ENCODE results near the gene SNX4.
"Not testable (repeated sequence)": the region's sequence is repeated elsewhere in the genome, so short reads cannot be mapped to it uniquely, and the experiment has no call there.

Gene SNX4

DNA sequence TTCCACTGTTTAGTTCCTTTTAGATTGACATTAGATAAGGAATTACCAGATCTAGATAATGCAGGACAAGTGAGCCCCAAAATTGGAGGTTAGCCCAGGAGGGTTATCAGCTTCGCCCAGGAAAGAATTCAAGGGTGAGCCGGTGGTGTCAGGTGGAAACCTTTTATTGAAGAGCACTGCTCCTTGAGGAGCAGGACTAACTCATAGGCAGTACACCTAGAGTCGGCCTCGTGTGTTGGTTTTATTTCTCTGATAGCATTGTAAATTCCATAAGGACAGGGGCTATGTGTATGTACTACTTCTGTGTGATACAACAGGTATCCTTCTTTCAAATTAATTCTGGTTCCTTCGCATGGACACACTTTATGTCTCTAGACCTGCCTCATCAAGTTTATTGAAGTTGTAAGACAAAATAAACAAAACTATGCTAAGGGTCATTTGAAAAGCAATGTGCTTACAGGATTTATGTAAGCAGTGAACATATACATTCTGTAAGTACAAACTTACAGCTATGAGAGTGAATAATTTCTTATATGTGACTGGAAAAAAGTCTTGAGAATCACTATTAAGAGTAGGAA lies 57.2 kb downstream of the SNX4 start:
- no peak for DNase-seq (ENCODE audit: low read depth in 2 of 2)

DNA sequence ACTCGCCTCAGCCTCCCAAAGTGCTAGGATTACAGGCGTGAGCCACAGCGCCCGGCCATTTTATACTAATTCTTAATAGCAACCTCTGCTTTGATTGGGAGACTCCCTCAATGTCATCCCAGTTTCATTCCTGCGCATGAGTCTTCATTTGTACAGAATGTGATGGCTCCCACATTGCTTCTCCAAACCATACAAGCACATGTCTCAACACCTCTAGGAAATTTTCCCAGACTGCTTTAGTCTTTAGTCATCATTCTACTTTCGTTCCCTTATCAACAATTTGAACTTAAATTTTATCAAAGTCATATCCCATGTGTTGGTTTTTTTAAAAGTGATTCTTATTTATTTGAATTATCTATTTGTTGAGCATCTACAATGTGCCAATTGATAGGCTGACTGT lies 58.1 kb downstream of the SNX4 start:
- no peak for DNase-seq (ENCODE audit: low read depth in 2 of 2)

DNA sequence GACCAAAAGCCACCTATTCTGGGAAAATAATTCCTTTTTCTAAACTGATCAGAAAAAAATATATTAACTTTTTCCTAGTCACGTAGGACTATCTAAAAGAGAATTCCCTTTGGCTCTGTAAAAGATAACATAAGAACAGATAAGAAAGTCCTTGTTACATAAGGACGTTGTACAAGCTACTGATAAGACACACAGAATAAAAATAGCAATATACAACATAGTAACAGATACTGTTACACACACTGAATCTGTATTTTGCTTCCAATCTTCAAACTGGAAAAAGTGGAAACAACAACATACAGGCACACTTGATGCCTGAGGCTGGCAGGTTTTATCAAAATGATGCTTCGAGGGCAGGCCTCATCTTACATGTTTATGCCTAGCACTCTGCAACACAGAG lies 59.8 kb downstream of the SNX4 start:
- DNase-seq (ENCODE audit: low read depth in 2 of 2) = no peak

DNA sequence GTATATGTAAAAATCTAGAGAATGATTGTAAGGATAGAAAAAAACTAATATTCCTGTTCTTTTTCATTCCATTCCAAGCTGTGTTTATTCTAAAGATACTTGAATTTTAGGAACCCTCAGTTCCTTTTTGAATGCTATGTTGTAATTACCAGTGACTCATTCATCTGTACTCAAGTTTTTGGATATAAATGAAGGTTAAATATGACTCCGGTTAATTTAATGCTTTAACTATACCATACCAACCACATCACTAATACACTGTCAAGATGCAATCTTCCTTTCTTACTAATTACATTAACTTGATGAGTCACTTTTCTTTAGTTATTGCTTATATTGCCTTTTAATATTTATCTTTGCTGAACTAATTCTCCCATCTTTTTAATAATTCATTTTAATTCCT lies 76.1 kb downstream of the SNX4 start:
- DNase-seq (ENCODE audit: low read depth in 2 of 2) = no peak

DNA sequence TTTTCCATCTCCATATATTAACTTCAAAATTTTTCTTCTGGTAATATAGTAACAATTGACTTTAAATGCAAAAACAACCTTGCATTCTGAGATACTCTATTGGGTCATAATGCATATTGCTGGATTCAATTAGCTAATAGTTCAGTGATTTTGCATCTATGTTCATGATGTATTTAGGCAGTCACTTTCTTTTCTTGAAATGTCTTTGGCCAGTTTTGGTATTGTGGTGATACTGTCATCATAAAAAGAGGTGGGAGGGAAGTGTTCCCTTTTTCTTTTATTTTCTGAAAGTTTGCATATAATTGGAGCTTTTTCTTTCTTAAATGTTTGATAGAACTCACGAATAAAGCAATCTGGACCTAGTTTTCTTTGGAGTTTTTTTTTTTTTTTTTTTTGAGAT lies 77.5 kb downstream of the SNX4 start:
- no peak for DNase-seq (ENCODE audit: low read depth in 2 of 2)

DNA sequence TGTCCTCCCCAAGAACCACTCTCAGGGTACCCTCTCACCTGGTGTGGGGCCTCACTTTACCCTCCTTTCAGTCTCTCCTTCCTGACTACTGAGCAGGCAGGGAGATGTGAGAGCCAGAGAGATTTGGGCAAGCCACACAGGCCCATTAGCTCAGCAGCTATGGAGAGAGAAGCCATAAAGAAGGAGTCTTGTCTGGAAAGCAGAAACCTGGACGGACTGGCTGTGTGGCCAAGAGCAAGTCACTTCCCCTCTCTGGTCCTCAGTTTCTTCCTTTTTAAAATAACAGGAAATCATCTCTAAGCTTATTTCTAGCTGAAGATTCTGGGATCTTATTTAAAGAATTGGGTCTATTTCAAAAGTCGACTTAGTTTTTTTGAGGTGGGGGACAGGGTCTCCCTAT lies 79.0 kb downstream of the SNX4 start:
- DNase-seq (ENCODE audit: low read depth in 2 of 2) = no peak

DNA sequence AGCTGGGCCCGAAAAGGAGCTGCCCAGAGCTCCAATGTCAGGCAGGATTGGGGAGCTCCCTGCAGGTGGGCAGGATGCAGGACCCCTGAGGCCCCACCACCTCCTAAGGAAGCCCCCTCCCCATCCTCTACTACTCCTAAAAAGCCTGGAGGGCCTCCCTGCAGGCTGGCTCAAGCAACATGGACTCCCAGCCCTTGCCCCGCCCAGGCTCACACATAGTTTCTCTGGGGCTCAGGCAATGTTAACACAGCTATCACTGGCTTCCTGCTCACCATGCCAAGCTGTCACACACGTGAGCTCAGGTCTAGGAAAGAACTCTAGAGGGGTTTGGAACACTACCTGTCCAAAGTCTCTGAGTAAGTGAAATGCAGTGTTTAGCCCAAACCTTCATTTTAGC lies 79.4 kb downstream of the SNX4 start:
- no peak for DNase-seq (ENCODE audit: low read depth in 2 of 2)

DNA sequence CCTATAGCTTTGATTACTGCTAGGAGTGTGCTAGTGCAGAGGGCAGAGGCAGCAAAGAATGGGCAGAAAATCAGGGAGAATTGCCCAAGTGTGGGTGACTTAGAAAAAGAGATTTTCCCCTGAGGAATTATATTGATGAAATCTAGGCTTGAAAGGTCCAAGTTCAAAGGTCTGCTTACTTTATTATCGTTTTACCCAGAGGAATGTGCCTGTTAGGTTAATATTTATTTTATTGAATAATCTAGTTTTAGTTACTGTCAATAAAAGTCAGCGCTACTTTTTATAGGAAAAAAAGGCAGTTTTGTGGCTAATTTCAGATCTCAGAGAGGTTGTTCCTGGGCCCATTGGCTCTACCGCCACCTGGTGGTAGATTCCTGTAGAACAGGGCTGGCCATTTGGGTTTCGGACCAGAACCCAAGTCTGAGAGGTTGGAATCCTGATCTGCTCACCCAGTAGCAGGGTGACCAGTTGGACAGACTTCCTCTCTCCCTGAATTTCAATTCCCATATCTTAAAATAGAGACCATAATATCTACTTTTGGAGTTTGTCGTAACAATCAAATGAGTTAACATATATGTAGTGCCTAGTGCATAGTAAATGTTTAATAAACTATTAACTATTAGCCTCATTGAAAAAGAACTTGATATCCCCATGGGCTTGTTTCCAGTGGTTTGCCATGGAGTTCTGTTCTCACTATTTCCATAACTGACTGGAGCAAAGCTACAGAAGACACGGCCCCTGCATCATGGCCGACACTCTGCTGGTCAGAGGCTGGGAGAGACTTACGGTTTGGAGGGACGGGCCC lies 82.2 kb downstream of the SNX4 start:
- peak; percentile 59 to 62 for DNase-seq (ENCODE audit: low read depth in 2 of 2)

DNA sequence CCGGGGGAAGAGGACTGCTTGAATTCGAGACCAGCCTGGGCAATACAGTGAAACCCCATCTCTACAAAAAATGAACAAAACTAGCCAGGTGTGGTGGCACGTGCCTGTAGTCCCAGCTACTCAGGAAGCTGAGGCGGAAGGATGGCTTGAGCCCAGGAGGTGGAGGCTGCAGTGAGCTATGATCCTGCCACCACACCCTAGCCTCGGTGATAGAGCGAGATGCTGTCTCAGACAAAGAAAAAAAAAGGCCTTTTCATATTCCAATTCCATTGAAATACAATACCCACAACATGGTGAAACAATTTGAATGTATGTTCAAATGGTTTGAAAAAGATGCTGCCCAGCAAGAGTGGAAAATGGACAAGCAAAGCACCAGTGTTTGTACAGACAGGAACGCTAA lies 83.1 kb downstream of the SNX4 start:
- DNase-seq (ENCODE audit: low read depth in 2 of 2) = no peak

DNA sequence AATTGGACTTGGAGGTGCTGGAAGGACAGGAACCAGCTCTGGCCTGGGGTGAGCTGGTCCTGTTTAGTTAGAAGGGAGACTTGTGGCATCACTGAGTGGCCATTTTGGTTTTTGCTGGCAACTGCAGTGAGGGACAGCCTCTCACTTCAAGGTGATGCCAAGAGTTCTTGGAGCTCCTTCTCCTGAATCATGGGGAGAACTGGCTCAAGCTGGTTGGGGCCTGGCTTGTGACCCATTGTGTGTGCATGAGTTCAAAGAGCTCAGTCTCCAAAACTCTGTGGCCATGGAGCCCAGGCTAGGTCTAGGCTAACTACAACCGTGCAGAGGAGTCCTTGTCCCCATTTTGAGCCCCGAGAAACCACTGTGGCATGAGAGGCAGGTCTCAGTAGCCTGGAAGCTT lies 84.8 kb downstream of the SNX4 start:
- no peak for DNase-seq (ENCODE audit: low read depth in 2 of 2)

DNA sequence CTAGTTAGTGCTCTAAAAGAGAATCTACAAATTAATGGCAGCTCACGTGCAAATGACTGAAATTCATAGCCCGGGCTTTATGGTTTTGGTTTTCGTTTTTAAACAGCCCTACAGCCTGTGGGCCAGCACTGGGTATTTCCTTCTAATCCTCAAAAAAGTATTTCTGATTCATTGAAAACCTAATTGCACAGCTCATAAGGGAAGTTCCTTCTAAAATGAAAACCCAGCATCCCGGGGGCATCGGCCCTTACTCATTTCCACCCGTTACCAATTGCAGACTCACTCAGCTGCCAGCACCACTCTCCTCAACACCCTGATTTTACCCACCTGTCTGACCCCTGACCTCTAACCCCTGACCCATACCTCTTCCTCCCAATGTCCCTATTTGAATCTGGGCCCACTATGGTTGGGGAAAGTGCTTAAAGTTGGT lies 85.4 kb downstream of the SNX4 start:
- no peak for DNase-seq (ENCODE audit: low read depth in 2 of 2)

DNA sequence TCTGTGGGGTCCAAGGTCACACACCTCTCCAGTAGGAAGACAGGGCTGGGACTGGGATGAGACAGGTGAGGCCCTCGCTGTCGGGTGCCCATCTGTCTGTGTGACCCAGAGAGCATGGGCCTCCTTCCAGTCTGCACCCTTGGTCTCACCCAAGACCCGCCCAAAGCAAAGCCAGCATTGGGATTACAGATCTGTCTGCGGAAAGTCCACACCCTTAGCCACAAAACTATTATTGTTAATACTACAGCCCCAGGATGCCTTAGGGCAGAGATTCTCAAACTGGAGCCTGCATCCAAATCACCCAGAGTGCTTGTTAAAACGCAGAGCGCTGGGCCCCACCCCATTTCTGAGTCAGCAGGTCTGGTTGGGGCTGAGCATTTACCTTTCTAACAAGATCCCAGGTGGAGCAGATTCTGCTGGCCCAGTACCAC lies 86.4 kb downstream of the SNX4 start:
- no peak for DNase-seq (ENCODE audit: low read depth in 2 of 2)

DNA sequence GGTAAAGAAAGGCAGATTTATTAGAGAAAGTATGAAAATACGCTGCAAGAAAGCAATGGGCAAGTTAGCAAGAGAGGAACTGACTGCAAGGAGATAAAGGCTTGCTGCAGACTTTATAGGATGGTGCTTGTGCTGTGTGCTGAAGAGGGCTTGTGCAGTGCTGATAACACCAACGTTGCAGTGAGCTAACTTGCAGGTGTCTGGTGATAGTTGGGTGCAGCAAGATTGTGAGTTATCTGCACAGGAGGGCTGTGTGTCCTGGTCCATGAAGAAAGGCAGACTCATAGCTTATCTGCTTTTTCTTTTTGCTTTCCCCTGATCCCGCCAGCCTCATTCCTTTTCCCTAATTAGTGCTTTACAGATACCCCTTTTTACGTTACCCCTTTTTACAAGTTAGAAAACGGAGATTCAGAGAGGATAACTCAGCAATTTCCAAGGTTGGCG lies 86.9 kb downstream of the SNX4 start:
- DNase-seq (ENCODE audit: low read depth in 2 of 2) = no peak

DNA sequence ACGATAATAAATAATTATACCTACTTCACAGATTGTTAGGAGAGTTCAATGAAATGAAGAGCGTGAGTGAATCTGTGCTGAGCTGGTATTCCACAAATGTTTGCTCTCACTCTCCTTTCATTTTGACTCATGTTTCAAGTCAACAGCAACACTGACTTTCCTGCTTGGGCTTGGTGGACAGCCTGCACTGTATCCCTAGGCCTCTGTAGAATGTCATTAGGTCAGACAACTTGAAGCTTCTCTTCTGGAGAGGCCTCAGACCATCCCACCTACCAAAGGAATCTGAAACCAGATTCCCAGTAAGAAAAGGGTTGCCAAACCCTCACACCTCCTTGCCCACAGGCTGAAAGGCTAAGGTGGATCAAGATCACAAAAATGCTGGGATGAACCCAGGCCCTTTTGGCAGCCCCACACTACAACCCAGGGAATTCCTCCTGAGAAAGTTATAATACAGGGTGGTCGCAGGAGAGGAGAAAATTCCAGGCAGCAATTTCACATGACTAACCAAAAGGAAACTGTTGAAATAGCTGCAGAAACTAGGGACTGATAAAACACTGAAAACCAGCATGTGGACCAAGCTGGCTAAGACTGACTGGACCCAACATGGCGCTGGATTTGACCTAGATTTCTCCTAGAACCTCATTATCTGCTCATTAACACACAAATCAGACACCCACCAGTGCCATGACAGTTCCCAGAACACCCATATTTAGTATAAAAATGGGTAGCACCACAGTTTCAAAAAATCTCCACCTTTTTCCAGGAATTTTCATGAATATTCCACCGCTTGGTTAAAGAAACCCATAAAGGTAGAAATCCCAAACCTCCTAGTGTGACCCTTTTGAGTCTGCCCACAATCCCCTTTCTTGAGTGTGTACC lies 87.9 kb downstream of the SNX4 start:
- DNase-seq (ENCODE audit: low read depth in 2 of 2) = no peak

DNA sequence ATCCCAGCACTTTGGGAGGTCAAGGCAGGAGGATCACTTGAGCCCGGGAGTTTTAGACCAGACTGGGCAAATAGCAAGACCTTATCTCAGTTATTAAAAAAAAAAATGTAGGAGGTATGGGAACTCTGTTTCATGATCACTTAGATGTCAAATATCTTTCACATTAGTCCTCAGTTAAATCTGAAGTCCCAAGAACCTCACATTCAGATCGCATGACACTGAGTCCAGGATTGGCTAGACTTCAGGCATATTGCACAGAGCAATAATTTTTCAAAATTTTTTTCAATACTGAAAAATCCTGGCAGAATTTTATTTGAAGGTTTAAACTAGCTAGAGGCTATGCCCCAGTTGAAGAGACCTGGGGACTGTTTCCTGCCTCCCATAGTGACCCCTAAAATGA lies 88.6 kb downstream of the SNX4 start:
- no peak for DNase-seq (ENCODE audit: low read depth in 2 of 2)

DNA sequence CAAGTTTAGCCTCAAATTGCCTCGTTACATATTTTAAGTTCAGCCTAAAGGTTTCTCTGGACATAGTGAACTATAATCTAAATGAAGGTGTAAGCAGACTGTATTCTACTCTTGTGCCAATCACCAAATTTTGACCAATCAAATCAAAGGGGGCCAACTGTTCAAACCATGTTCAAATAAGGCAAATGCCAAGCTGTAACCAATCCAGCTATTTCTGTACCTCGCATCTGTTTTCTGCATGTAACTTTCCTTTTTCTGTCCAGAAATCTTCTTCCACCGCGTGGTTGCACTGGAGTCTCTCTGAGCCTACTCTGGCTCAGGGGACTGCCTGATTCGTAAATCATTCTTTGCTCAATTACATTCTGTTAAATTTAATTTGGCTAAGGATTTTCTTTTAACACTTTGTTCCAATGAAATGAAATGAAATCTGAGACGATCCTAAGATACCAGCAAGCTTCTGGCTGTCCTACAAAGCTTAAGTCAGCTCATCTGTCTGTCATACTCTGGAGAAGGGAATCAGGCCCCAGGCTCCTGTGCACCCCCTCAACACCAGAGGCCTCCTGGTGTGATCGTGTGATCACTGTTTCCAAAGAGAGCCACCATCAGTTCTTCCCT lies 91.7 kb downstream of the SNX4 start:
- DNase-seq (ENCODE audit: low read depth in 2 of 2) = no peak

DNA sequence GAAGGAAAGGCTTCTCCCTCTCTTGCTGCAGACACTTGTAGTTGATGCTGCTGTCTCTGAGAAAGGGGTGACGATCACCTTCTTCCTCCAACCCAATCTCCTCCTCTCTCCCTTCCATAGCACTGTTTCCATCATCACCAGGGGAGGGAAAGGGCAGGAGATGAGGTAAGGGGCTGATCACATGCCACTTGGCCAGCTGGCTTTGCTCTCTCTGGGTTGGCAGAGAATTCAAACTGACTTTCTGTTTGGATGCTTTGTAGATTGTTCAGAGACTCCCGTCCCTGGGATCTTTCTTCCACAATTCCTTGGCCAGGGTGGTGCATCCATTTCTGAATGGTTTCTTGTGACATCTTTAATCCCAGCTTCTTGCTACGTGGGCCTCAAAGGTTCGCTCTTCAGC lies 101.7 kb downstream of the SNX4 start:
- no peak for DNase-seq (ENCODE audit: low read depth in 2 of 2)

DNA sequence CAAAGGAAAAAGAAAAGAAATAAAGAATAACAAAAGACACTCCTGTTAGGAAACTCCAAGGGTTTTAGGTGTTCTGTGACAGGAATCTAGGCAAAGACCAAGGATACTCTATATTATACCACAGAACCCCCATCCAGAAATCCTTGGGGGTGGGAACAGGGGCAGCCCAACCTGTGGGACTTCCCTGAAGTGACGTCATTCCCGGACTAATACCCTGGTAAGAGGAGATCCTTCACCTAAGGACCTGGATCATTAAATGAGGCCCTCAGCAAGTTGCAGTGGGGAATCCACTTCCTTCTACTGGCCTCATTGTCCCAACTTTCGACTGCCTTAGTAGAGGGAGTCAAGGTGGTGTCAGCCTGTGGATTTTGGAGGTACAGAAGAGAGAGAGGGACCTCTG lies 103.8 kb downstream of the SNX4 start:
- DNase-seq (ENCODE audit: low read depth in 2 of 2) = no peak

DNA sequence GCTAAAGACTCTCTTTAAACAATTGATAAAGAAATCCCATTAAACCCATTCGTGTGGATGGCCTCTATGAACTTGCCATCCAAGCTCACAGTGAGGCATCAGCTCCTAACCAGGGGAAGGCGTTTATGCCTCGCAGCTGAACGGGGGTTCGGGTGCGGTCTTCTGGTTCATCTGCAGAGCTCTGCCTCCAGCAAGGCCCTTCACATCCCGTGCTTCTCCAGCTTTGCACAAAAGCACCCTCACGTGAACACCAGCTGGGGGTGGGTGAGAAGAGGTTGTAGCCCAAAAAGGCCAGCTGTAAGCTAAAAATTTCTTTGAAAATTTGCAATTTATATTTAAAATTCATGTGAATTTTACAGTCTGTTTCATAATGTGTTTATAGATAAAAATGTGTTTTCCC lies 105.3 kb downstream of the SNX4 start:
- no peak for DNase-seq (ENCODE audit: low read depth in 2 of 2)

DNA sequence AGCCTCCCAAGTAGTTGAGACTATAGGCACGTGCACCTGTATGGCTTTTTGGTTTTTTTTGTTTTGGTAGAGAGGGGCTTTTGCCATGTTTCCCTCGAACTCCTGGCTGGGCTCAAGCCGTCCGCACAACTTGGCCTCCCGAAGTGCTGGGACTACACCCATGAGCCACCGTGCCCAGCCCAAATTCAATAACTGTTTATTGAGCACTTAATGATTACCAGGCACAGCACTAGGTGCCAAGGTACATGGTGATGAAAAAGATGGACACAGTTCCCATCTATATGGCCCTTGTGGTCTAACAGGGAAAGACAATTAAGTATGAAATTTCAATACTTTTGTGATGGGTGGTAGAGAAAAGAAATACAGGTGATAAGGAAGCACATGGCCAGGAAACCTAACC lies 109.1 kb downstream of the SNX4 start:
- no peak for DNase-seq (ENCODE audit: low read depth in 2 of 2)

DNA sequence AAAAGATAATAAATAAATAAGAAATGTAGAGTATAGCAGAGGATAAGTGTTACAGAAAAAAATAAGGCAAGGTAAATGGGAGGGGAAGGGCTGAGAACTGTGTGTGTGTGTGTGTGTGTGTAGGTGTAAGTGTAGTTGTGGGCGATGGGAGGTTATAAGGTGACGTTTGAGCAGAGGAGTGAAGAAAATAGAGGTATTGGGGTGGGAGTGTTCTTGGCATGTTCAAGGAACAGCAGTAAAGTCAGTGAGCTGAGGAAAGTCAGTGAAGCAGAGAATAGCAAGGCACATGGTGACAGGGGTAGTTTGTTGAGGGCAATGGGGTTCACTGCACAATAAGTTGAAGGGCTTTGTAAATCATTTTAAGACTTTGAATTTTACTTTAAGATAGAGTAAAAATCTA lies 113.9 kb downstream of the SNX4 start:
- DNase-seq (ENCODE audit: low read depth in 2 of 2) = no peak

DNA sequence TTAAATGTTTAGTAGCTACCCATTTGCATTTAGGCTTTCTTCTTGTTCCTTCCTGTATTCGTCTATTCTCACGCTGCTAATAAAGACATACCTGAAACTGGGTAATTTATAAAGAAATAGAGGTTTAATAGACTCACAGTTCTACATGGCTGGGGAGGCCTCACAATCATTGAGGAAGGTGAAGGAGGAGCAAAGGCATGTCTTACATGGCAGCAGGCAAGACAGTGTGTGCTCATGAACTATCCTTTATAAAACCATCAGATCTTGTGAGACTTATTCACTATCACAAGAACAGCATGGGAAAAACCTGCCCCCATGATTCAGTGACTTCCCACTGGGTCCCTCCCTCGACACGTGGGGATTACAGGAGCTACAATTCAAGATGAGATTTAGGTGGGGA lies 114.5 kb downstream of the SNX4 start:
- not testable (repeated sequence) for DNase-seq (ENCODE audit: low read depth in 2 of 2)

Data from stimulated activated CD4-positive, alpha-beta T cell treated with anti-CD3 and anti-CD28 coated beads, Interleukin-1b, Interleukin-23, amount 100 ng/mL, for 4 hours (primary cell).